ENCODE results near the gene SKOR1. TPM values are rescaled to one million over a fixed set of nuclear protein-coding genes. Genes with fewer than 3 reads are reported as not detected.

SKOR1 gene
- total RNA-seq, 1 experiment from 2014 or later, result 0.81 TPM

DNA sequence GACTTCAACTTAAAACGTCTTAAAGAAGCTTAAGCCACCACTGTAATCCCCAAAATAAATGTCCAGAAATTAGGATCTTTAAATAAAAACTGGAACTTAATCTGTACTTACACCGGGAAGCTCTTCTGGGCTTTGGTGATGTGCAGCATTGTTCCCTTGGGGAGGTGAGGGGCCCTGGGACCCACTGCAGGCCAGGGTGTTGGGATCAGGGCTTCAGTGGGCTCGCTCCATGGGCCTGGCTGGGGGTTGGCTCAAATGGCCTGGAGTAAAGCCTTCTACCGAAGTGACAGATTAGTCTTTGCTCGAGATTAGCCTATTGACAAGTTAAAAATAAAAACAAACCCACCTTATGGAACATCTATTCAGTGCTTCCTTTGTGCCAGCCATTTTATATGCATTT is 20.7 kb downstream of the SKOR1 start:
- POLR2A ChIA-PET, result no interaction called here
- no peaks in the 10 kb centered on the region for H3K9me3 ChIP-seq (ENCODE audit: control insufficient read depth in 1 of 2, insufficient read depth in 1 of 2, low read depth in 1 of 2, low read length in 2 of 2)
- TF ChIP-seq SP1 (IDR thresholded peaks at IDR 0.05; ENCODE audit: low read depth), result no peak
- TF ChIP-seq ZBTB33 (IDR thresholded peaks at IDR 0.05; ENCODE audit: extremely low read depth, insufficient replicate concordance, low read length), result no peak
- TF ChIP-seq EGR1 (IDR thresholded peaks at IDR 0.05; ENCODE audit: low read depth), result no peak
- no peak for TF ChIP-seq FOSL1 (IDR thresholded peaks at IDR 0.05; ENCODE audit: low read depth)
- TF ChIP-seq, protein P1, sequence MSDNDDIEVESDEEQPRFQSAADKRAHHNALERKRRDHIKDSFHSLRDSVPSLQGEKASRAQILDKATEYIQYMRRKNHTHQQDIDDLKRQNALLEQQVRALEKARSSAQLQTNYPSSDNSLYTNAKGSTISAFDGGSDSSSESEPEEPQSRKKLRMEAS (IDR thresholded peaks at IDR 0.05), result no peak
- TF ChIP-seq, protein P2, sequence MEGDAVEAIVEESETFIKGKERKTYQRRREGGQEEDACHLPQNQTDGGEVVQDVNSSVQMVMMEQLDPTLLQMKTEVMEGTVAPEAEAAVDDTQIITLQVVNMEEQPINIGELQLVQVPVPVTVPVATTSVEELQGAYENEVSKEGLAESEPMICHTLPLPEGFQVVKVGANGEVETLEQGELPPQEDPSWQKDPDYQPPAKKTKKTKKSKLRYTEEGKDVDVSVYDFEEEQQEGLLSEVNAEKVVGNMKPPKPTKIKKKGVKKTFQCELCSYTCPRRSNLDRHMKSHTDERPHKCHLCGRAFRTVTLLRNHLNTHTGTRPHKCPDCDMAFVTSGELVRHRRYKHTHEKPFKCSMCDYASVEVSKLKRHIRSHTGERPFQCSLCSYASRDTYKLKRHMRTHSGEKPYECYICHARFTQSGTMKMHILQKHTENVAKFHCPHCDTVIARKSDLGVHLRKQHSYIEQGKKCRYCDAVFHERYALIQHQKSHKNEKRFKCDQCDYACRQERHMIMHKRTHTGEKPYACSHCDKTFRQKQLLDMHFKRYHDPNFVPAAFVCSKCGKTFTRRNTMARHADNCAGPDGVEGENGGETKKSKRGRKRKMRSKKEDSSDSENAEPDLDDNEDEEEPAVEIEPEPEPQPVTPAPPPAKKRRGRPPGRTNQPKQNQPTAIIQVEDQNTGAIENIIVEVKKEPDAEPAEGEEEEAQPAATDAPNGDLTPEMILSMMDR (IDR thresholded peaks at IDR 0.05 in 2 of 3, conservative IDR thresholded peaks at IDR 0.05 in 1 of 3; ENCODE audit: borderline replicate concordance in 1 of 3, insufficient read depth in 1 of 3, low read depth in 2 of 3, low read length in 2 of 3), result no peak
- H2AFZ ChIP-seq (ENCODE audit: low read depth, low read length, poor library complexity, severe bottlenecking), result no peak overlapping the region
- no peak overlapping the region for H3K27ac ChIP-seq (ENCODE audit: low read depth, low read length)
- H3K4me2 ChIP-seq (ENCODE audit: low read length), result no peak overlapping the region
- no peak overlapping the region for H3K4me3 ChIP-seq (replicated peaks in 1 of 2; ENCODE audit: low read depth in 1 of 2, low read length in 2 of 2)
- RAD21 ChIA-PET (ENCODE audit: low non-redundant PET in 1 of 2, low total read pairs in 2 of 2, uncharacterized antibody in 2 of 2, unreplicated experiment in 2 of 2), result no interaction called here
- H4K20me1 ChIP-seq (ENCODE audit: insufficient read depth), result no peaks in the 10 kb centered on the region
- H3K79me2 ChIP-seq (ENCODE audit: insufficient read depth, low read length), result no peaks in the 10 kb centered on the region
- peaks cover 6 to 21% of the 10 kb centered on the region in 2 experiments; a peak in 3 of 4 replicates for H3K4me1 ChIP-seq (ENCODE audit: control insufficient read depth in 1 of 2, insufficient read depth in 2 of 2, low read length in 2 of 2)
- H3K27me3 ChIP-seq (ENCODE audit: insufficient read depth, low read length), result no peaks in the 10 kb centered on the region
- no peaks in the 10 kb centered on the region for H3K9me2 ChIP-seq (ENCODE audit: insufficient read depth)
- ATAC-seq (no peak), DNase-seq (ENCODE audit: low read depth, low spot score) (no peak)
- H3K36me3 ChIP-seq (ENCODE audit: control insufficient read depth in 1 of 2, insufficient read depth in 2 of 2, low read length in 2 of 2), result no peaks in the 10 kb centered on the region
- intact Hi-C loops (cut with micrococcal nuclease), result no loop called here
- no peak overlapping the region for H3K9ac ChIP-seq (ENCODE audit: low read length)
- BruUV-seq (replicated peaks), result no TSS peak
- CTCF ChIA-PET, result no interaction called here

Measured in HCT116 (cell line).